ENCODE data around the gene MAST4.

The MAST4 gene

DNA sequence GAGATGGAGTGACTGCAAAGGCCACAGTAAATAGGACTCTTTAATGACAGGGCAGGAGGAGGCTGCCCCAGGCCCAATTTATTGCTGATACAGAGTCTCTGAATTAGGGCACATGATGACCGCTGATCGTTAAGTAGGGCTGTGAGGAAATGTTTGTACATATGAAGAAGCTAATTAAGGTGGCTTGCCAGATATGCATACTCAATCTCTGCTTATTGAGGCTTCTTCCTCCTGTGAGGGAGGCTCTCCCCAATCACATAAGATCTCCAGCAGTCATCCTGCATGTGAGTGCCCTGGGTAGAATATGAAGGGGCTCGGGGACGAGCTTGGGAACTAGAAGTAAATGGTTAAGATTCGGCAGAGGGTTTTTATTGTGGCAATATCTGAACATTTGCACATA, 608.6 kb downstream of the MAST4 start:
- peaks cover 28 to 79% (median 59%) of the 10 kb centered on the region in 4 experiments for H3K4me1 ChIP-seq (ENCODE audit: control extremely low read depth in 1 of 4, control insufficient read depth in 4 of 4, insufficient read depth in 4 of 4, low read length in 3 of 4)
- ChIA-PET POLR2A (no interaction called here), CTCF (interaction anchor here (0.9 to 17.4 kb wide), 4 partner anchors 13 to 42 kb away, joined by 3 to 374 read pairs (median 11); no protein-coding TSS in a partner anchor)
- no peak for DNase-seq
- 51% methylated on average over 2 of the region's 5 CpGs for WGBS (ENCODE audit: insufficient coverage)
- no peak overlapping the region for H3K4me3 ChIP-seq (ENCODE audit: control insufficient read depth in 1 of 7, extremely low read depth in 1 of 7, insufficient read depth in 4 of 7, low read depth in 2 of 7, low read length in 6 of 7)
- H3K9me3 ChIP-seq (ENCODE audit: control extremely low read depth in 1 of 5, control insufficient read depth in 4 of 5, insufficient read depth in 2 of 5, low read depth in 1 of 5, low read length in 4 of 5), result peaks cover 0 to 2% (median 0%) of the 10 kb centered on the region in 5 experiments
- no peak overlapping the region for H3K27ac ChIP-seq (ENCODE audit: insufficient read depth in 1 of 2, low read depth in 1 of 2, low read length in 2 of 2, poor library complexity in 1 of 2, severe bottlenecking in 2 of 2)
- H3K27me3 ChIP-seq (replicated peaks in 2 of 5; ENCODE audit: control insufficient read depth in 4 of 5, insufficient read depth in 5 of 5, low read length in 4 of 5), result no peaks in the 10 kb centered on the region
- no peaks in the 10 kb centered on the region for H3K36me3 ChIP-seq (ENCODE audit: control insufficient read depth in 4 of 4, insufficient read depth in 4 of 4, low read length in 3 of 4)

DNA sequence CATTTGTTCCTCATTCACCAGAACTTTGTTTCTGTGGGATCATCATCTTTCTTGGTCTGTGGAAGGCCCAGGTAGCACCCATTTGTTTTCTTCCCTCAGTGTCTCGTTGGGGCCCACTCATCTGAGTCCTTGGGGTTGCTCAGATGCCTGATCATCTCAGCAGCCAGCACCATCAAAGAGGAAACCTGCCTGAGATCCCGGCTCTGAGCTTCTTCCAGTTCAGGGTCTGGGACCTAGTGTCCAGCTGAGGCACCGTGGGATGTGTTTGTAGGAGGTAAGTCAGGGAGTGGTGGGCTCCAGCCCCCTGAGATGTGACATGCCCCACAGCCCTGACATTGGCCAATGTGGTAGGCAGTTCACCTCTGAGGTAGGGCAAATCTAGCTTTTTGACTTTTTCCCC, 609.8 kb downstream of the MAST4 start:
- Histone ChIP-seq H3K36me3 (ENCODE audit: control insufficient read depth in 4 of 4, insufficient read depth in 4 of 4, low read length in 3 of 4) (no peaks in the 10 kb centered on the region), H3K27me3 (replicated peaks in 2 of 5; ENCODE audit: control insufficient read depth in 4 of 5, insufficient read depth in 5 of 5, low read length in 4 of 5) (no peaks in the 10 kb centered on the region), H3K9me3 (ENCODE audit: control extremely low read depth in 1 of 5, control insufficient read depth in 4 of 5, insufficient read depth in 2 of 5, low read depth in 1 of 5, low read length in 4 of 5) (peaks cover 0 to 2% (median 0%) of the 10 kb centered on the region in 5 experiments), H3K4me3 (ENCODE audit: control insufficient read depth in 1 of 7, extremely low read depth in 1 of 7, insufficient read depth in 4 of 7, low read depth in 2 of 7, low read length in 6 of 7) (peak overlapping the region in 3 of 7 experiments; percentile 1 to 36 (median 13)), H3K27ac (ENCODE audit: insufficient read depth in 1 of 2, low read depth in 1 of 2, low read length in 2 of 2, poor library complexity in 1 of 2, severe bottlenecking in 2 of 2) (peak overlapping the region in 1 of 2 experiments; percentile 65), H3K4me1 (ENCODE audit: control extremely low read depth in 1 of 4, control insufficient read depth in 4 of 4, insufficient read depth in 4 of 4, low read length in 3 of 4) (peaks cover 26 to 72% (median 56%) of the 10 kb centered on the region in 4 experiments)
- DNase-seq, result no peak
- 100% methylated on average over 2 of the region's 3 CpGs for WGBS (ENCODE audit: insufficient coverage)
- CTCF ChIA-PET, result interaction anchor here (1.4 to 17.4 kb wide), 7 partner anchors 9 to 1047 kb away, joined by 3 to 374 read pairs (median 7); partner anchors contain the start of gene CD180
- POLR2A ChIA-PET, result no interaction called here

DNA sequence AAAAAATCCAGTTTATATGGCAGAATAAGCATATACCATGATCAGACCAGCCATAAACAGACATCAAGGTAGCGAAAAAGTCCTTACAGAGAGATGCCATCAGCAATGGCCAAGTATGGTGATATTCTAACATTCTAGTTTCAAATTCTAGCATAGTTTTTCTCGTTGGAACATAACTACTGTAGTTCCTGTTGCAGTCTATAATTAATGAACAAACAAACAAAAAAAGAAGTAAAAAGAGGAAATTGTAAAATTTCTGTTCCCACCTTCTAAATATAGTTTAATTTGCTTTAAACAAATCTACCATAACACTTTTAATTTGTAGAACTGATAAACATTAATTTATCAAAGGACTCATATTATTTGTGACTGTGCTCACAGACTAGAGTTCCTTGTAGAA, 610.3 kb downstream of the MAST4 start:
- ChIA-PET POLR2A (interaction anchor here (1.0 kb wide), 1 partner anchor 41 kb away, joined by 6 read pairs; no protein-coding TSS in a partner anchor), CTCF (interaction anchor here (1.5 to 17.4 kb wide), 6 partner anchors 9 to 1046 kb away, joined by 3 to 374 read pairs (median 8); partner anchors contain the start of gene CD180)
- H3K27ac ChIP-seq (ENCODE audit: insufficient read depth in 1 of 2, low read depth in 1 of 2, low read length in 2 of 2, poor library complexity in 1 of 2, severe bottlenecking in 2 of 2), result peak overlapping the region in 1 of 2 experiments; percentile 7
- no peaks in the 10 kb centered on the region for H3K27me3 ChIP-seq (replicated peaks in 2 of 5; ENCODE audit: control insufficient read depth in 4 of 5, insufficient read depth in 5 of 5, low read length in 4 of 5)
- peak in 2 of 3 donors; percentile 55 to 67 for DNase-seq
- H3K9me3 ChIP-seq (ENCODE audit: control extremely low read depth in 1 of 5, control insufficient read depth in 4 of 5, insufficient read depth in 2 of 5, low read depth in 1 of 5, low read length in 4 of 5), result no peaks in the 10 kb centered on the region
- peaks cover 26 to 72% (median 56%) of the 10 kb centered on the region in 4 experiments for H3K4me1 ChIP-seq (ENCODE audit: control extremely low read depth in 1 of 4, control insufficient read depth in 4 of 4, insufficient read depth in 4 of 4, low read length in 3 of 4)
- no CpG with 5 or more reads among the region's 2 CpGs for WGBS (ENCODE audit: insufficient coverage)
- H3K36me3 ChIP-seq (ENCODE audit: control insufficient read depth in 4 of 4, insufficient read depth in 4 of 4, low read length in 3 of 4), result no peaks in the 10 kb centered on the region
- peak overlapping the region in 3 of 7 experiments; percentile 1 to 36 (median 13) for H3K4me3 ChIP-seq (ENCODE audit: control insufficient read depth in 1 of 7, extremely low read depth in 1 of 7, insufficient read depth in 4 of 7, low read depth in 2 of 7, low read length in 6 of 7)

DNA sequence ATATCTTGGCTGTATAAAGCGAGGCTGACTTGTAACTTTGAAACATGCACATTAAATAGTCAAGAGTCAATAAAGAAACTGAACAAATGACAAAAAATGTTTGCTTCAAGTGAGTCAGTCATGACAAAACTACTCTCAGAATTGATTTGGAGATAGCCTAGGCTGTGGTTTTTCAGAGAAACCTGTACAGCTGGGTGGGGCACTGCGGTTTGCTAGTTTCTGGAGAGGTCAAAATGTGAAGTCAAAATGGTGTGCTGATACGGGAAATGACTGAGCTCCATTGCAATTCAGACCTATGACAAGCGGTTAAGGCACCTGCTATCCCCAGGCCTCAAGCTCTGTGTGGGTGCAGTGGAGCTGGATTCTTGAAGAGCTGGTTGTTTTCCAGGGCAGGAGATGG, 610.7 kb downstream of the MAST4 start:
- Histone ChIP-seq H3K4me1 (ENCODE audit: control extremely low read depth in 1 of 4, control insufficient read depth in 4 of 4, insufficient read depth in 4 of 4, low read length in 3 of 4) (peaks cover 26 to 71% (median 55%) of the 10 kb centered on the region in 4 experiments), H3K27ac (ENCODE audit: insufficient read depth in 1 of 2, low read depth in 1 of 2, low read length in 2 of 2, poor library complexity in 1 of 2, severe bottlenecking in 2 of 2) (peak overlapping the region in 1 of 2 experiments; percentile 7), H3K36me3 (ENCODE audit: control insufficient read depth in 4 of 4, insufficient read depth in 4 of 4, low read length in 3 of 4) (no peaks in the 10 kb centered on the region), H3K27me3 (replicated peaks in 2 of 5; ENCODE audit: control insufficient read depth in 4 of 5, insufficient read depth in 5 of 5, low read length in 4 of 5) (no peaks in the 10 kb centered on the region), H3K9me3 (ENCODE audit: control extremely low read depth in 1 of 5, control insufficient read depth in 4 of 5, insufficient read depth in 2 of 5, low read depth in 1 of 5, low read length in 4 of 5) (no peaks in the 10 kb centered on the region), H3K4me3 (ENCODE audit: control insufficient read depth in 1 of 7, extremely low read depth in 1 of 7, insufficient read depth in 4 of 7, low read depth in 2 of 7, low read length in 6 of 7) (peak overlapping the region in 1 of 7 experiments; percentile 11)
- ChIA-PET CTCF (interaction anchor here (1.0 to 17.4 kb wide), 10 partner anchors 10 to 1046 kb away, joined by 3 to 374 read pairs (median 6); partner anchors contain the start of gene CD180), POLR2A (interaction anchor here (1.0 kb wide), 1 partner anchor 41 kb away, joined by 6 read pairs; no protein-coding TSS in a partner anchor)
- DNase-seq, result peak; percentile 89 to 96 (median 96)
- 3% methylated on average over 3 of the region's 4 CpGs for WGBS (ENCODE audit: insufficient coverage)

DNA sequence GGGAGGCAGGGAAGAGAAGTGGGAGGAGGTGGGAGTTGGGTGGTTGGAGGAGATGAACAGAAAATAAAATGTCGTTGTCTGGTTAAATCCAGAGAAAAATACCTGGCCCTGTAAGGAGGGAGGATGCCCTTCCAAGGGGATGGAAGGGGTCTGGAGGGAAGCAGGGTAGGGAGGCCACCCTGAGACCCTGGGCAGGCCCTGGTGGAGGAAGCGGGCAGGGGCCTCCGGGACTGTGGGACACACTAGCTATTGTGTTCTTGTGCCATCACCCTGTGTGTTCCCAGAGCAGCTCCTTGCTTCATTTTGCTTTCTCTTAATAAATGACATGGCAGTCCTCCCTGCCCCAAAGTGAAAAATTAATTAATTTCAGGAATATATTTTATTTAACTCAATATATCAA, 612.2 kb downstream of the MAST4 start:
- Histone ChIP-seq H3K9me3 (ENCODE audit: control extremely low read depth in 1 of 5, control insufficient read depth in 4 of 5, insufficient read depth in 2 of 5, low read depth in 1 of 5, low read length in 4 of 5) (no peaks in the 10 kb centered on the region), H3K36me3 (ENCODE audit: control insufficient read depth in 4 of 4, insufficient read depth in 4 of 4, low read length in 3 of 4) (no peaks in the 10 kb centered on the region), H3K27me3 (replicated peaks in 2 of 5; ENCODE audit: control insufficient read depth in 4 of 5, insufficient read depth in 5 of 5, low read length in 4 of 5) (no peaks in the 10 kb centered on the region), H3K4me1 (ENCODE audit: control extremely low read depth in 1 of 4, control insufficient read depth in 4 of 4, insufficient read depth in 4 of 4, low read length in 3 of 4) (peaks cover 20 to 58% (median 43%) of the 10 kb centered on the region in 4 experiments), H3K27ac (ENCODE audit: insufficient read depth in 1 of 2, low read depth in 1 of 2, low read length in 2 of 2, poor library complexity in 1 of 2, severe bottlenecking in 2 of 2) (no peak overlapping the region), H3K4me3 (ENCODE audit: control insufficient read depth in 1 of 7, extremely low read depth in 1 of 7, insufficient read depth in 4 of 7, low read depth in 2 of 7, low read length in 6 of 7) (no peak overlapping the region)
- ChIA-PET POLR2A (no interaction called here), CTCF (interaction anchor here (0.7 to 17.4 kb wide), 13 partner anchors 10 to 1898 kb away, joined by 3 to 374 read pairs (median 4); partner anchors contain the start of gene CD180)
- no peak for DNase-seq
- 94% methylated on average over 3 of the region's 3 CpGs for WGBS (ENCODE audit: insufficient coverage)

DNA sequence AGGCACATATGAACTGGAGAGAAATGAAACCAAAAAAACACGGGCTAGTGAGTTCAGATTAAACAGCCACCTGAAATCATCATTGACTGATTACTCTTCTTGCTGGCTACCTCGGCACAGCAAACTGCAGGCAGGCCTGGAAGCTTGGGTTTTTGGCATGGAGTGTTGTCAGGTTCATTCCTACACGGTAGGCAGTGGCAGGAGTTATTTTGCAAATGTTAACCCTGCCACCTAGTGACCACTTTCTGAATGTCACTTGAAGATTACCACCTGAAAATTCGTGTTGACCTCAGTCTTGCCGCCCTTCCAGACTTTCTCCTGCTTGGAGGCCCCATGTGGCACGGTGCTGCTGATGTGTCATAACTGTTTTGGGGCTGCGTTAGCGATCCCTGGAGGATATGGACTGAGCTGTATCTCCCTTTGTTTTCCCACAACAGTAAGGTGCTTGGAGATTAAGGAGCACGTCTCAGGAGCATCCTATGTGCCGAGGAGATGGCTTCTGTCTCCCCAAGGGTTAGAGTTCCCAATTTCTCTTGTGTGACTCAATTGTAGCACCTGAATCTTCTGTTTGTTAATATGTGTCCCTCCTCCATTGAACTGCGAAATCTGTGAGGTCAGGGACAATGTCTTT, 613.1 kb downstream of the MAST4 start:
- DNase-seq, result peak; percentile 80 to 84 (median 83)
- 28% methylated on average over 11 of the region's 11 CpGs for WGBS (ENCODE audit: insufficient coverage)
- ChIA-PET CTCF (interaction anchor here (1.0 to 17.4 kb wide), 15 partner anchors 9 to 1049 kb away, joined by 3 to 374 read pairs (median 3); partner anchors contain the start of gene CD180), POLR2A (no interaction called here)
- H3K27me3 ChIP-seq (replicated peaks in 2 of 5; ENCODE audit: control insufficient read depth in 4 of 5, insufficient read depth in 5 of 5, low read length in 4 of 5), result no peaks in the 10 kb centered on the region
- peaks cover 15 to 50% (median 35%) of the 10 kb centered on the region in 4 experiments for H3K4me1 ChIP-seq (ENCODE audit: control extremely low read depth in 1 of 4, control insufficient read depth in 4 of 4, insufficient read depth in 4 of 4, low read length in 3 of 4)
- no peak overlapping the region for H3K4me3 ChIP-seq (ENCODE audit: control insufficient read depth in 1 of 7, extremely low read depth in 1 of 7, insufficient read depth in 4 of 7, low read depth in 2 of 7, low read length in 6 of 7)
- no peak overlapping the region for H3K27ac ChIP-seq (ENCODE audit: insufficient read depth in 1 of 2, low read depth in 1 of 2, low read length in 2 of 2, poor library complexity in 1 of 2, severe bottlenecking in 2 of 2)
- H3K36me3 ChIP-seq (ENCODE audit: control insufficient read depth in 4 of 4, insufficient read depth in 4 of 4, low read length in 3 of 4), result no peaks in the 10 kb centered on the region
- no peaks in the 10 kb centered on the region for H3K9me3 ChIP-seq (ENCODE audit: control extremely low read depth in 1 of 5, control insufficient read depth in 4 of 5, insufficient read depth in 2 of 5, low read depth in 1 of 5, low read length in 4 of 5)

DNA sequence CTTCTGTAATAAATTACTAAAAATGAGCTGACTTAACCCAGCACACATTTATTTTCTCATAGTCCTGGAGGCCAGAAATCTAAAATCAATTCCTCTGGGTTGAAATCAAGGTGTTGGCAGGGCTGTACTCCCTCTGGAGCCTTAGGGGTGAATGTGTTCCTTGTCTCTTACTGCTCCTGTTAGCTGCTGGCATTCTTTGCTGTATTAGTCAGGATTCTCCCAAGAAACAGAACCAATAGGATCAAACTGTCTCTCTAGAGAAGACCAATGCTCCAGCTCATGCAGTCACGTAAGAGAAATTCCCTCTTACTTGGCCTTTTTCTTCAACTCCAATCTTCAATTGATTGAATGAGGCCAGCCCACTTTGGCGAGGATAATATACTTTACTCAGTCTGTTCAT, 615.7 kb downstream of the MAST4 start:
- no peaks in the 10 kb centered on the region for H3K36me3 ChIP-seq (ENCODE audit: control insufficient read depth in 4 of 4, insufficient read depth in 4 of 4, low read length in 3 of 4)
- ChIA-PET CTCF (interaction anchor here (0.7 to 17.4 kb wide), 4 partner anchors 10 to 1027 kb away, joined by 3 to 374 read pairs (median 3); no protein-coding TSS in a partner anchor), POLR2A (no interaction called here)
- no peak for DNase-seq
- no peak overlapping the region for H3K27ac ChIP-seq (ENCODE audit: insufficient read depth in 1 of 2, low read depth in 1 of 2, low read length in 2 of 2, poor library complexity in 1 of 2, severe bottlenecking in 2 of 2)
- no peaks in the 10 kb centered on the region for H3K9me3 ChIP-seq (ENCODE audit: control extremely low read depth in 1 of 5, control insufficient read depth in 4 of 5, insufficient read depth in 2 of 5, low read depth in 1 of 5, low read length in 4 of 5)
- H3K4me3 ChIP-seq (ENCODE audit: control insufficient read depth in 1 of 7, extremely low read depth in 1 of 7, insufficient read depth in 4 of 7, low read depth in 2 of 7, low read length in 6 of 7), result no peak overlapping the region
- H3K27me3 ChIP-seq (replicated peaks in 2 of 5; ENCODE audit: control insufficient read depth in 4 of 5, insufficient read depth in 5 of 5, low read length in 4 of 5), result no peaks in the 10 kb centered on the region
- WGBS (ENCODE audit: insufficient coverage), result 88% methylated on average over 2 of the region's 2 CpGs
- peaks cover 17 to 43% (median 33%) of the 10 kb centered on the region in 4 experiments for H3K4me1 ChIP-seq (ENCODE audit: control extremely low read depth in 1 of 4, control insufficient read depth in 4 of 4, insufficient read depth in 4 of 4, low read length in 3 of 4)
